Stomach (tissue), 4 donors: ENCODE results near the gene PGM2.

Experiments used
- CTCF ChIP-seq, 7 experiments: fragments of 450-650 bp in 4 of 7; fragments of 200-600 bp in 3 of 7; sonication (generic) in 3 of 7; IDR thresholded peaks; one replicate each; pipeline ENCODE4 v1.5.1; 2016 to 2019; ENCODE audit warnings: antibody characterized with exemption in 7 of 7, control low read depth in 2 of 7, mild to moderate bottlenecking in 1 of 7
- POLR2A ChIP-seq, 4 donors: fragments of 450-650 bp; IDR thresholded peaks; one replicate each; pipeline ENCODE4 v1.6.1; 2016; ENCODE audit warnings: antibody characterized with exemption in 4 of 4, control low read depth in 2 of 4, mild to moderate bottlenecking in 1 of 4, moderate library complexity in 1 of 4
- POLR2AphosphoS5 ChIP-seq, 3 donors: sonication (generic); formaldehyde crosslinking; IDR thresholded peaks; one replicate each; pipeline ENCODE4 v1.6.1; 2016; ENCODE audit warnings: antibody characterized with exemption in 3 of 3

- TF ChIP-seq POLR2A (IDR thresholded peaks at IDR 0.05) (no peak), POLR2AphosphoS5 (IDR thresholded peaks at IDR 0.05) (no peak), CTCF (IDR thresholded peaks at IDR 0.05) (no peak)
Observed at GRCh38 chr4:37795581-37796195, 30.8 kb upstream of the PGM2 start.
